K562 (cell line): ENCODE data around the gene CES5A. TPM values are rescaled to one million over a fixed set of nuclear protein-coding genes. Genes with fewer than 3 reads are reported as not detected.

Experiments
- ATAC-seq: fragments of 200-7000 bp; cut with Tn5 transposase; 3 replicates; pipeline ENCODE4 v1.9.1; 2020; ENCODE audit warnings: moderate library complexity
- BruUV-seq: library from RNA; stranded (reverse); fragments of 400-500 nt; replicated peaks from 2 replicates; lab custom pipeline; 2021; lab: Mats Ljungman, UMichigan
- CTCF ChIA-PET: fragments of 300-600 bp; formaldehyde crosslinking; extraction: SDS; loops from one replicate; lab custom pipeline; 2021; ENCODE audit warnings: low intra/inter-chr PET ratio; lab: Yijun Ruan, JAX
- POLR2A ChIA-PET: fragments of 300-600, 350-650 bp; sonication (Branson Sonifier 250); formaldehyde crosslinking; extraction: SDS; loops from one replicate; lab custom pipeline; 2021; ENCODE audit warnings: antibody characterized with exemption, inconsistent platforms; lab: Yijun Ruan, JAX
- DNase-seq, 4 experiments: peaks; one replicate each; pipeline versions ENCODE4 v3.0.0 to v3.0.0-alpha.2; 2011 to 2018; ENCODE audit warnings: low spot score in 3 of 4, mixed read lengths in 3 of 4; ENCODE audit errors: extremely low read depth in 1 of 4
- FAIRE-seq: peaks from 2 replicates; lab custom pipeline; 2011; peaks lifted over from hg19 to GRCh38; lab: Jason Lieb, UNC
- H2AFZ ChIP-seq: 2 replicates; pipeline ENCODE4 v1.6.0; 2011; ENCODE audit warnings: low read depth, low read length, control low read depth, inconsistent platforms
- H3K27ac ChIP-seq: fragments of 200-600 bp; 3 replicates; pipeline ENCODE4 v1.8.0; 2011; ENCODE audit warnings: low read depth, mild to moderate bottlenecking, control low read depth, inconsistent platforms, low read length, moderate library complexity, mixed read lengths; ENCODE audit errors: extremely low read depth
- H3K27me3 ChIP-seq, 2 experiments: fragments of 300-600 bp in 1 of 2; 2 replicates in 1 of 2; 3 replicates in 1 of 2; pipeline versions ENCODE4 v1.6.0 to v1.8.0; 2011; ENCODE audit warnings: inconsistent platforms in 2 of 2, low read length in 2 of 2, mild to moderate bottlenecking in 1 of 2, mixed read lengths in 1 of 2, moderate library complexity in 1 of 2; ENCODE audit not compliant: control insufficient read depth in 2 of 2, insufficient read depth in 2 of 2
- H3K36me3 ChIP-seq: fragments of 300-600 bp; 3 replicates; pipeline ENCODE4 v1.8.0; 2011; ENCODE audit warnings: mild to moderate bottlenecking, low read length, inconsistent platforms; ENCODE audit not compliant: control insufficient read depth, insufficient read depth
- H3K4me1 ChIP-seq, 2 experiments: fragments of 200-600 bp in 1 of 2; replicated peaks in 1 of 2; 2 replicates in 1 of 2; 3 replicates in 1 of 2; pipeline versions ENCODE4 v1.5.1 to v1.8.0; 2011; ENCODE audit warnings: inconsistent platforms in 2 of 2, low read length in 2 of 2, mild to moderate bottlenecking in 1 of 2, mixed read lengths in 1 of 2, moderate library complexity in 1 of 2; ENCODE audit not compliant: control insufficient read depth in 2 of 2, insufficient read depth in 2 of 2
- H3K4me2 ChIP-seq: 2 replicates; pipeline ENCODE4 v1.6.1; 2011; ENCODE audit warnings: low read length, control low read depth, inconsistent platforms, mixed read lengths; ENCODE audit not compliant: insufficient read depth
- H3K4me3 ChIP-seq: fragments of 200-600 bp; sonication (generic), shearing (Covaris generic); 2 replicates; pipeline ENCODE4 v1.5.1; 2016; ENCODE audit warnings: control low read depth, inconsistent platforms
- H3K79me2 ChIP-seq: fragments of 200-600 bp; 3 replicates; pipeline ENCODE4 v1.8.0; 2011; ENCODE audit warnings: low read length, inconsistent platforms; ENCODE audit not compliant: control insufficient read depth, insufficient read depth
- H3K9ac ChIP-seq, 2 experiments: 2 replicates each; pipeline versions ENCODE4 v1.6.0 to v1.6.1; 2011; ENCODE audit warnings: low read depth in 2 of 2, low read length in 2 of 2, control low read depth in 1 of 2, inconsistent platforms in 1 of 2, mild to moderate bottlenecking in 1 of 2, mixed read lengths in 1 of 2; ENCODE audit not compliant: insufficient read depth in 1 of 2
- H3K9me1 ChIP-seq: one replicate; pipeline ENCODE4 v1.6.0; 2011; ENCODE audit warnings: inconsistent platforms, mild to moderate bottlenecking, low read length, moderate library complexity; ENCODE audit not compliant: control insufficient read depth, insufficient read depth
- H3K9me3 ChIP-seq: replicated peaks from 2 replicates; pipeline ENCODE4 v1.5.1; 2011; ENCODE audit warnings: low read depth, low read length, inconsistent platforms; ENCODE audit not compliant: control insufficient read depth, insufficient read depth
- H4K20me1 ChIP-seq: replicated peaks from 2 replicates; pipeline ENCODE4 v1.6.1; 2011; ENCODE audit warnings: low read length, inconsistent platforms, mixed read lengths; ENCODE audit not compliant: control insufficient read depth, insufficient read depth
- HNRNPUL1 ChIP-seq: fragments of 200-400 bp; formaldehyde crosslinking; IDR thresholded peaks from 2 replicates; pipeline ENCODE4 v1.6.1; 2017; ENCODE audit warnings: low read length
- SPI1 ChIP-seq: IDR thresholded peaks from 2 replicates; pipeline ENCODE4 v1.6.1; 2011; ENCODE audit warnings: low read depth, low read length, control low read depth, borderline replicate concordance
- TAF1 ChIP-seq: IDR thresholded peaks from 2 replicates; pipeline ENCODE4 v1.6.1; 2011; ENCODE audit warnings: mild to moderate bottlenecking, low read length, moderate library complexity; ENCODE audit not compliant: insufficient read depth, control insufficient read depth, severe bottlenecking; ENCODE audit errors: extremely low read depth
- WGBS: fragments of 100-300 bp; shearing (Covaris generic); methylation state at CpG from one replicate; pipeline ENCODE4 v1.1.6; 2016; ENCODE audit warnings: low coverage, mixed read lengths; ENCODE audit not compliant: insufficient coverage; ENCODE audit errors: missing lambda C conversion rate; 5-methylcytosine and 5-hydroxymethylcytosine counted together
- in situ Hi-C: fragments of 300-500 bp; cut with MboI; formaldehyde crosslinking; loops from 4 replicates; pipeline ENCODE4 v1.15.0; 2018; ENCODE audit warnings: inconsistent platforms, mixed read lengths
- intact Hi-C: fragments of 100-400 bp; cut with micrococcal nuclease; formaldehyde crosslinking; loops from 2 replicates; pipeline ENCODE4 v1.14.2; 2022
- polyA plus RNA-seq, 8 experiments: library from polyadenylated mRNA; depleted of rRNA in 4 of 8; stranded (reverse) in 5 of 8; unstranded in 3 of 8; fragments of >200 nt; fragmentation: Nextera tagmentation in 2 of 8; fragmentation: Illumina TruSeq in 1 of 8; extraction: Ambion mirVana in 2 of 8; extraction: Trizol in 1 of 8; gene quantifications; 2 replicates each; pipeline versions ENCODE4 v1.2.1 to v1.2.3, GENCODE V29; 2011 to 2014; ENCODE audit warnings: inconsistent platforms in 1 of 8, missing spikeins in 1 of 8
- total RNA-seq, 7 experiments: library from RNA; depleted of rRNA in 6 of 7; stranded (reverse); fragments of >200 nt in 6 of 7; fragmentation: Illumina TruSeq in 2 of 7; extraction: Trizol in 2 of 7; gene quantifications; 2 replicates each; pipeline versions ENCODE4 v1.2.1 to v1.2.3, GENCODE V29; 2011 to 2021; ENCODE audit warnings: low replicate concordance in 1 of 7
- TF ChIP-seq, protein P1 (sequence below): fragments of 250-450 bp; sonication (Bioruptor Pico); IDR thresholded peaks from 2 replicates; pipeline ENCODE4 v1.5.0; 2020; ENCODE audit warnings: mild to moderate bottlenecking

Gene CES5A
- total and polyA plus RNA-seq, 9 of the 15 experiments (the other 6 are each of a cell fraction or from before 2014, with no cell fraction given) = 0.07 to 0.17 (median 0.15) TPM; not detected in 4

DNA sequence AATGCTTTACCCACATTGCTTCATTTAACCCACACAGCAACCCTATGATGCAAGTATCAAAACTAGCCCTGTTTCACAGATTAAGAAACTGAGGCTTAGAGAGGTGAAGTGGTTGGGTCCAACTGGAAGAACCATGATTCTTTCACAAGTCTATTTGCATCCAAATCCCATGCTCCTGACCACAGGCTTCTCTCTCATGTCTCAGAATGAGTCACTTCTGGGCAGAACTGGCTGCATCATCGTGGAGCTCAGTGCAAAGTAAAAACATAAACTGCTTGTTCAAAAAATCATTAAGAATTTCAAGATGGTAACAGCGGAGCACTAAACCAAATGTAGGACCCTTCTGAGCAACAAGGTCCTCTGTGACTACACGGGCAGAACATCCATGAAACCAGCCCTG, 22.1 kb downstream of the CES5A start:
- intact Hi-C loops = no loop called here
- Histone ChIP-seq H4K20me1 (no peaks in the 10 kb centered on the region), H3K4me2 (no peak overlapping the region), H3K9ac (no peak overlapping the region), H3K79me2 (no peaks in the 10 kb centered on the region), H3K27ac (no peak overlapping the region), H2AFZ (no peak overlapping the region), H3K4me3 (no peak overlapping the region), H3K27me3 (peaks cover 0 to 8% of the 10 kb centered on the region in 2 experiments; a peak in 2 of 5 replicates), H3K9me1 (no peaks in the 10 kb centered on the region), H3K4me1 (no peaks in the 10 kb centered on the region), H3K36me3 (no peaks in the 10 kb centered on the region), H3K9me3 (no peaks in the 10 kb centered on the region)
- ATAC-seq (no peak), DNase-seq (no peak), FAIRE-seq (no peak)
- BruUV-seq = no TSS peak
- no peak for TF ChIP-seq HNRNPUL1
- TF ChIP-seq, protein P1, sequence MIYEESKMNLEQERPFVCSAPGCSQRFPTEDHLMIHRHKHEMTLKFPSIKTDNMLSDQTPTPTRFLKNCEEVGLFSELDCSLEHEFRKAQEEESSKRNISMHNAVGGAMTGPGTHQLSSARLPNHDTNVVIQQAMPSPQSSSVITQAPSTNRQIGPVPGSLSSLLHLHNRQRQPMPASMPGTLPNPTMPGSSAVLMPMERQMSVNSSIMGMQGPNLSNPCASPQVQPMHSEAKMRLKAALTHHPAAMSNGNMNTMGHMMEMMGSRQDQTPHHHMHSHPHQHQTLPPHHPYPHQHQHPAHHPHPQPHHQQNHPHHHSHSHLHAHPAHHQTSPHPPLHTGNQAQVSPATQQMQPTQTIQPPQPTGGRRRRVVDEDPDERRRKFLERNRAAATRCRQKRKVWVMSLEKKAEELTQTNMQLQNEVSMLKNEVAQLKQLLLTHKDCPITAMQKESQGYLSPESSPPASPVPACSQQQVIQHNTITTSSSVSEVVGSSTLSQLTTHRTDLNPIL (CRISPR knock-in tag) = no peak
- ChIA-PET CTCF (no interaction called here), POLR2A (interaction anchor here (0.8 kb wide), 1 partner anchor 9 kb away, joined by 3 read pairs; no protein-coding TSS in a partner anchor)
- WGBS = 0% methylated on average over 3 of the region's 3 CpGs
- in situ Hi-C loops = no loop called here

DNA sequence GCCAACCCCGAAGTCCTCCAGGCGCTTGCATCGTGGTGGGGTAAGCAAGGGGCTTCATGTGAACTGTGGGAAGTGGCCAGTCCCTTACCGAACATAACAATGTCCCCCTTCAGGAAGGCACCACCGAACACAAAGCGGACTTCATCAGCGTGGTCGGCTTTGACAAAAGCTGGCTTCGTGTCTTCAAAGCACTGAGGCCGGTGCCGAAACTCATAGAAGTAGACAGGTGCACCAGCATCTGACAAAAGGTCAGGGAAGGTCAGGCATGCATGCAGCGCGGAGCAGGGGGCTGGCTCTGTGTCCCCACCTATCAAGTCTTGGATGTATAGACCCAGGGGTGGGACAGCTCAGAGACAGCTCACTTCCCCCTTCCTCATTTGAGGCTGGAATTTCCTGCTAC, 25.6 kb downstream of the CES5A start:
- Histone ChIP-seq H3K36me3 (no peaks in the 10 kb centered on the region), H3K9ac (no peak overlapping the region), H4K20me1 (no peaks in the 10 kb centered on the region), H3K27me3 (peaks cover 7 to 8% of the 10 kb centered on the region in 2 experiments; a peak in 3 of 5 replicates), H3K9me3 (no peaks in the 10 kb centered on the region), H3K4me1 (no peaks in the 10 kb centered on the region), H3K4me3 (no peak overlapping the region), H2AFZ (no peak overlapping the region), H3K4me2 (no peak overlapping the region), H3K27ac (no peak overlapping the region), H3K9me1 (no peaks in the 10 kb centered on the region), H3K79me2 (no peaks in the 10 kb centered on the region)
- intact Hi-C loops = loop anchor here (5.0 to 10.0 kb wide), 2 partner anchors 205 to 468 kb away; no protein-coding TSS in a partner anchor
- TF ChIP-seq TAF1 = no peak
- 0 out of 2 replicates have a peak, but pooled peaks have one; percentile 14 for TF ChIP-seq SPI1
- DNase-seq (no peak), ATAC-seq (no peak), FAIRE-seq (no peak)
- BruUV-seq = no TSS peak
- POLR2A ChIA-PET = no interaction called here
- CTCF ChIA-PET = no interaction called here
- 1% methylated on average over 13 of the region's 13 CpGs for WGBS
- in situ Hi-C loops = loop anchor here (5.0 to 10.0 kb wide), 2 partner anchors 355 to 382 kb away; no protein-coding TSS in a partner anchor
